ENCODE results near the gene DCC. TPM values are rescaled to one million over a fixed set of nuclear protein-coding genes. Genes with fewer than 3 reads are reported as not detected.

DCC gene
- total and polyA plus RNA-seq, 12 donors = under 0.01 to 0.89 (median 0.09) TPM; not detected in 8

GRCh38 chr18:52682260-52682659 lies 342.3 kb downstream of the DCC start:
- 45 to 49% methylated on average over 4 of the region's 4 CpGs for WGBS, 2 donors
- intact Hi-C loops (cut with DNase I) = loop anchor here in 1 of 10 donors (5.0 kb wide), 1 partner anchor 50 kb away; no protein-coding TSS in a partner anchor
- no peak overlapping the region for H3K27ac ChIP-seq
- H3K36me3 ChIP-seq = no peaks in the 10 kb centered on the region
- no peak for TF ChIP-seq CTCF (IDR thresholded peaks at IDR 0.05)
- ATAC-seq (no peak), DNase-seq (no peak)
- H3K9me3 ChIP-seq = no peaks in the 10 kb centered on the region
- no peak overlapping the region for H3K4me3 ChIP-seq
- no peaks in the 10 kb centered on the region for H3K4me1 ChIP-seq
- peaks cover 0 to 4% (median 0%) of the 10 kb centered on the region in 7 donors for H3K27me3 ChIP-seq

DNA sequence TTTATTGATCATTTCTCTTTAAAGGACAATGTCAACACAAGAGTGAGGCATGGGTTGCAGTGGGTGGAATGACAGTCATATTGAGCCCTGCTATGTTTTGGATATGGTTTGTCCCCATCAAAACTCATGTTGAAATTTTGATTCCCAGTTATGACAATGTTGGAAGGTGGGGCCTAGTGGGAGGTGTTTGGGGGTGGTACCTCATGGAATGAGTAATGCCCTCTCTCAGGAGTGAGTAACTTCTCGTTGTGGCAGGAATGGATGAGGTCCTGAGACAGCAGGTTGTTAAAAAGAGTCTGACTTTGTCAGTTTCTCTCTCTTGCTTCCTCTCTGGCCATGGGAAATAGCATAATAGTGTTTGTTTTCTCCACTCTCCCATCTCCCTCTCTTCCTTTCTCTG lies 345.3 kb downstream of the DCC start:
- intact Hi-C loops (cut with DNase I) = no loop called here
- no peak for ATAC-seq
- WGBS, 2 donors = 47 to 77% methylated on average over 1 of the region's 1 CpG

DNA sequence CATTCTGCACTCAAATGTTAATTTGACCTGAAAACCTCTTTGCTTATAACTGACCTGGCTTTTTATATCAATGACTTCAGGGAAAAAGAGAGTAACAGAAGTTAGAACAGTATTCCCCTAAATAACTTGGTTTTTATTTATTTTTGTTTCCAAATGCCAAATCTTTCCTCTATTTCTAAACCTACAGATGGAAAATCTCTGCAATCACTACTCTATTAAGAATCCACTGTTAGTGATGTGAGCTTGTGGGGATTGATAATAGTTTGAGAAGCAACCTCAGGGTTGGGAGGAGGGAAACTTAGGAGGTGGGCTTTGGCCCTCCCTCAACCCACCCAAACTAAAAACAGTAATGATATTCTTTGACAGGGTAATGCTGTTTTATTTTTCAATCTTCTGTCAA lies 351.8 kb downstream of the DCC start:
- TF ChIP-seq CTCF (IDR thresholded peaks at IDR 0.05) = no peak
- H3K9me3 ChIP-seq = no peaks in the 10 kb centered on the region
- intact Hi-C loops (cut with DNase I) = no loop called here
- H3K27ac ChIP-seq = no peak overlapping the region
- DNase-seq (no peak), ATAC-seq (no peak)
- H3K4me1 ChIP-seq = no peaks in the 10 kb centered on the region
- peaks cover 0 to 3% (median 0%) of the 10 kb centered on the region in 7 donors for H3K27me3 ChIP-seq
- no peaks in the 10 kb centered on the region for H3K36me3 ChIP-seq
- no peak overlapping the region for H3K4me3 ChIP-seq

More for the DNA sequence above, 345.3 kb downstream of the DCC start:
- DNase-seq = no peak
- no peaks in the 10 kb centered on the region for H3K4me1 ChIP-seq
- no peaks in the 10 kb centered on the region for H3K9me3 ChIP-seq
- H3K4me3 ChIP-seq = no peak overlapping the region
- peaks cover 0 to under 1% (median 0%) of the 10 kb centered on the region in 7 donors for H3K27me3 ChIP-seq
- H3K27ac ChIP-seq = no peak overlapping the region
- no peak for TF ChIP-seq CTCF (IDR thresholded peaks at IDR 0.05)
- no peaks in the 10 kb centered on the region for H3K36me3 ChIP-seq

GRCh38 chr18:52694804-52695203 lies 354.8 kb downstream of the DCC start:
- Histone ChIP-seq H3K27me3 (peaks cover 0 to 3% (median 0%) of the 10 kb centered on the region in 7 donors), H3K27ac (no peak overlapping the region), H3K36me3 (no peaks in the 10 kb centered on the region), H3K9me3 (peaks cover 0 to 5% (median 0%) of the 10 kb centered on the region in 11 donors), H3K4me3 (no peak overlapping the region), H3K4me1 (no peaks in the 10 kb centered on the region)
- peak in 4 of 9 donors; percentile 12 to 24 (median 20) for TF ChIP-seq CTCF (IDR thresholded peaks at IDR 0.05)
- 65 to 78% methylated on average over 1 of the region's 1 CpG for WGBS, 2 donors
- intact Hi-C loops (cut with DNase I) = no loop called here
- ATAC-seq = no peak
- no peak for DNase-seq
